ENCODE results near the gene GPR55. TPM values are rescaled to one million over a fixed set of nuclear protein-coding genes. Genes with fewer than 3 reads are reported as not detected.
A peak's percentile ranks its signal among the peaks of the same experiment; 100 is the strongest.

Gene GPR55
- total RNA-seq, 1 experiment from 2014 or later, result not detected

DNA sequence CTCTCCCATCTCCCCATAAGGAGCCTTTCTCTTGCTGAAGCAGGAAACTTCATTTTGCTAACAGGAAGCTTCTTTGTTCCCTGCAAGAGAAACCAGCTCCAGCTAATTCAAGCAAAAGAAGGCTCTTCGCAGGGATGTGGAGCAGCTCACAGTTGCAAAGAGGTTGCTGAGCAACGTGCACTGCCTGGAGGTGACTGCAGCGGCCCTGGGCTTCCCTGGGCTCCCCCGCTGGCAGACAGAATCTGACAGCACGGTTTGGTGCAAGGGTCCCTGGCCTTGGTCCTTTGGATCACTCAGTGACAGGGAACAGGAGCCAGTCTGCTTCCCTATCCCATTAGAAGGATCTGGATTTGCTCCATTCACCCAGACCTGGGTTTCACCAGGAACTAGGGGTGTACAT is 25.8 kb downstream of the GPR55 start:
- ChIA-PET POLR2A (interaction anchor here (0.6 kb wide), 1 partner anchor 1275 kb away, joined by 5 read pairs; no protein-coding TSS in a partner anchor), CTCF (interaction anchor here (1.5 to 8.7 kb wide), 7 partner anchors 14 to 154 kb away, joined by 5 to 85 read pairs (median 7); no protein-coding TSS in a partner anchor)
- H3K36me3 Mint-ChIP-seq, result no peaks in the 10 kb centered on the region
- no peak overlapping the region for H3K4me3 Mint-ChIP-seq
- ATAC-seq (peak; percentile 26), DNase-seq (ENCODE audit: low spot score) (no peak)
- no peaks in the 10 kb centered on the region for H3K9me3 Mint-ChIP-seq
- no peak overlapping the region; the same call in 1 of the 2 replicates for H3K27ac Mint-ChIP-seq
- H3K27me3 Mint-ChIP-seq (ENCODE audit: low read depth), result peaks cover 6% of the 10 kb centered on the region
- TF ChIP-seq EMX1 (CRISPR knock-in tag; IDR thresholded peaks at IDR 0.05) (no peak), ZNF121 (CRISPR knock-in tag; IDR thresholded peaks at IDR 0.05) (no peak)
- H3K4me1 Mint-ChIP-seq, result peaks cover 39% of the 10 kb centered on the region

DNA sequence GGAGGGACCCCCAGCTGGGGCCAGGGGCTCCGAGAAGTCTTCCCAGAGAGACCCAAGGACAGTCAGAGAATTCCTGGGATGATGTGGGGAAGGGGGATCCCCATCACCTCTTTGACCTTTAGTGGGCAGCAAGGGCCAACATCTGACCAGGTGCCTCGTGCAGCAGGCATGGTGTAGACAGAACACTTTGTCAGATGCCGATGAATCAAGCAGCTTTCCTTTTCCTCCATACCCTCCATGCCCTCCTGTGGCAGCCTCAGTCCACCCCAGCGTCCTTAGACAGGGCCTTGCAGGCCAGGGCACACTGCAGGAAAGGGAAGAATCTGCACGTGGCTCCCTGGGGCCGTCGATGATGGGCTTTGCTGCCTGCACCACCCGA is 26.3 kb downstream of the GPR55 start:
- Mint-ChIP-seq H3K4me1 (peaks cover 35% of the 10 kb centered on the region), H3K36me3 (no peaks in the 10 kb centered on the region), H3K27ac (no peak overlapping the region), H3K9me3 (no peaks in the 10 kb centered on the region), H3K27me3 (ENCODE audit: low read depth) (peaks cover 2% of the 10 kb centered on the region; the same call in 1 of the 2 replicates), H3K4me3 (no peak overlapping the region)
- POLR2A ChIA-PET, result interaction anchor here (0.5 kb wide), 1 partner anchor 93 kb away, joined by 3 read pairs; no protein-coding TSS in a partner anchor
- DNase-seq (ENCODE audit: low spot score), result no peak
- TF ChIP-seq ZNF317 (CRISPR knock-in tag; IDR thresholded peaks at IDR 0.05; ENCODE audit: borderline replicate concordance, low read depth) (no peak), SMAD4 (CRISPR knock-in tag; IDR thresholded peaks at IDR 0.05) (no peak), TEAD1 (CRISPR knock-in tag; IDR thresholded peaks at IDR 0.05) (no peak), EMX1 (CRISPR knock-in tag; IDR thresholded peaks at IDR 0.05) (no peak), RORB (CRISPR knock-in tag; IDR thresholded peaks at IDR 0.05) (no peak), ZBTB21 (CRISPR knock-in tag; IDR thresholded peaks at IDR 0.05; ENCODE audit: borderline replicate concordance) (no peak), KAT7 (CRISPR knock-in tag; IDR thresholded peaks at IDR 0.05; ENCODE audit: borderline replicate concordance) (no peak), NFE2L1 (CRISPR knock-in tag; IDR thresholded peaks at IDR 0.05) (no peak), ZNF671 (CRISPR knock-in tag; IDR thresholded peaks at IDR 0.05) (no peak), ELF4 (CRISPR knock-in tag; IDR thresholded peaks at IDR 0.05; ENCODE audit: low read depth) (no peak), GTF2I (CRISPR knock-in tag; conservative IDR thresholded peaks at IDR 0.05) (no peak), NR2C2 (CRISPR knock-in tag; IDR thresholded peaks at IDR 0.05) (no peak), ZNF121 (CRISPR knock-in tag; IDR thresholded peaks at IDR 0.05) (no peak)
- TF ChIP-seq, protein P1, sequence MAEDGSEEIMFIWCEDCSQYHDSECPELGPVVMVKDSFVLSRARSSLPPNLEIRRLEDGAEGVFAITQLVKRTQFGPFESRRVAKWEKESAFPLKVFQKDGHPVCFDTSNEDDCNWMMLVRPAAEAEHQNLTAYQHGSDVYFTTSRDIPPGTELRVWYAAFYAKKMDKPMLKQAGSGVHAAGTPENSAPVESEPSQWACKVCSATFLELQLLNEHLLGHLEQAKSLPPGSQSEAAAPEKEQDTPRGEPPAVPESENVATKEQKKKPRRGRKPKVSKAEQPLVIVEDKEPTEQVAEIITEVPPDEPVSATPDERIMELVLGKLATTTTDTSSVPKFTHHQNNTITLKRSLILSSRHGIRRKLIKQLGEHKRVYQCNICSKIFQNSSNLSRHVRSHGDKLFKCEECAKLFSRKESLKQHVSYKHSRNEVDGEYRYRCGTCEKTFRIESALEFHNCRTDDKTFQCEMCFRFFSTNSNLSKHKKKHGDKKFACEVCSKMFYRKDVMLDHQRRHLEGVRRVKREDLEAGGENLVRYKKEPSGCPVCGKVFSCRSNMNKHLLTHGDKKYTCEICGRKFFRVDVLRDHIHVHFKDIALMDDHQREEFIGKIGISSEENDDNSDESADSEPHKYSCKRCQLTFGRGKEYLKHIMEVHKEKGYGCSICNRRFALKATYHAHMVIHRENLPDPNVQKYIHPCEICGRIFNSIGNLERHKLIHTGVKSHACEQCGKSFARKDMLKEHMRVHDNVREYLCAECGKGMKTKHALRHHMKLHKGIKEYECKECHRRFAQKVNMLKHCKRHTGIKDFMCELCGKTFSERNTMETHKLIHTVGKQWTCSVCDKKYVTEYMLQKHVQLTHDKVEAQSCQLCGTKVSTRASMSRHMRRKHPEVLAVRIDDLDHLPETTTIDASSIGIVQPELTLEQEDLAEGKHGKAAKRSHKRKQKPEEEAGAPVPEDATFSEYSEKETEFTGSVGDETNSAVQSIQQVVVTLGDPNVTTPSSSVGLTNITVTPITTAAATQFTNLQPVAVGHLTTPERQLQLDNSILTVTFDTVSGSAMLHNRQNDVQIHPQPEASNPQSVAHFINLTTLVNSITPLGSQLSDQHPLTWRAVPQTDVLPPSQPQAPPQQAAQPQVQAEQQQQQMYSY (CRISPR knock-in tag; IDR thresholded peaks at IDR 0.05), result no peak
- TF ChIP-seq, protein P2, sequence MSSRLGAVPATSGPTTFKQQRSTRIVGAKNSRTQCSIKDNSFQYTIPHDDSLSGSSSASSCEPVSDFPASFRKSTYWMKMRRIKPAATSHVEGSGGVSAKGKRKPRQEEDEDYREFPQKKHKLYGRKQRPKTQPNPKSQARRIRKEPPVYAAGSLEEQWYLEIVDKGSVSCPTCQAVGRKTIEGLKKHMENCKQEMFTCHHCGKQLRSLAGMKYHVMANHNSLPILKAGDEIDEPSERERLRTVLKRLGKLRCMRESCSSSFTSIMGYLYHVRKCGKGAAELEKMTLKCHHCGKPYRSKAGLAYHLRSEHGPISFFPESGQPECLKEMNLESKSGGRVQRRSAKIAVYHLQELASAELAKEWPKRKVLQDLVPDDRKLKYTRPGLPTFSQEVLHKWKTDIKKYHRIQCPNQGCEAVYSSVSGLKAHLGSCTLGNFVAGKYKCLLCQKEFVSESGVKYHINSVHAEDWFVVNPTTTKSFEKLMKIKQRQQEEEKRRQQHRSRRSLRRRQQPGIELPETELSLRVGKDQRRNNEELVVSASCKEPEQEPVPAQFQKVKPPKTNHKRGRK (CRISPR knock-in tag; IDR thresholded peaks at IDR 0.05; ENCODE audit: borderline replicate concordance), result no peak
- TF ChIP-seq, protein P3, sequence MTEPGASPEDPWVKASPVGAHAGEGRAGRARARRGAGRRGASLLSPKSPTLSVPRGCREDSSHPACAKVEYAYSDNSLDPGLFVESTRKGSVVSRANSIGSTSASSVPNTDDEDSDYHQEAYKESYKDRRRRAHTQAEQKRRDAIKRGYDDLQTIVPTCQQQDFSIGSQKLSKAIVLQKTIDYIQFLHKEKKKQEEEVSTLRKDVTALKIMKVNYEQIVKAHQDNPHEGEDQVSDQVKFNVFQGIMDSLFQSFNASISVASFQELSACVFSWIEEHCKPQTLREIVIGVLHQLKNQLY (CRISPR knock-in tag; IDR thresholded peaks at IDR 0.05), result no peak
- TF ChIP-seq, protein P4, sequence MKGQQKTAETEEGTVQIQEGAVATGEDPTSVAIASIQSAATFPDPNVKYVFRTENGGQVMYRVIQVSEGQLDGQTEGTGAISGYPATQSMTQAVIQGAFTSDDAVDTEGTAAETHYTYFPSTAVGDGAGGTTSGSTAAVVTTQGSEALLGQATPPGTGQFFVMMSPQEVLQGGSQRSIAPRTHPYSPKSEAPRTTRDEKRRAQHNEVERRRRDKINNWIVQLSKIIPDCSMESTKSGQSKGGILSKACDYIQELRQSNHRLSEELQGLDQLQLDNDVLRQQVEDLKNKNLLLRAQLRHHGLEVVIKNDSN (CRISPR knock-in tag; IDR thresholded peaks at IDR 0.05), result no peak
- TF ChIP-seq, protein P5, sequence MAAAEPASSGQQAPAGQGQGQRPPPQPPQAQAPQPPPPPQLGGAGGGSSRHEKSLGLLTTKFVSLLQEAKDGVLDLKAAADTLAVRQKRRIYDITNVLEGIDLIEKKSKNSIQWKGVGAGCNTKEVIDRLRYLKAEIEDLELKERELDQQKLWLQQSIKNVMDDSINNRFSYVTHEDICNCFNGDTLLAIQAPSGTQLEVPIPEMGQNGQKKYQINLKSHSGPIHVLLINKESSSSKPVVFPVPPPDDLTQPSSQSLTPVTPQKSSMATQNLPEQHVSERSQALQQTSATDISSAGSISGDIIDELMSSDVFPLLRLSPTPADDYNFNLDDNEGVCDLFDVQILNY (CRISPR knock-in tag; IDR thresholded peaks at IDR 0.05), result no peak
- no peak for ATAC-seq
- CTCF ChIA-PET, result interaction anchor here (1.0 to 8.7 kb wide), 8 partner anchors 14 to 154 kb away, joined by 3 to 85 read pairs (median 7); no protein-coding TSS in a partner anchor

Data from WTC11 (cell line).